Astrocyte of the hippocampus (primary cell): ENCODE data around the gene ZNF638.
A peak's percentile ranks its signal among the peaks of the same experiment; 100 is the strongest.

Experiments used
- DNase-seq: peaks from one replicate; pipeline ENCODE4 v3.0.0; 2011; ENCODE audit warnings: low read depth, low spot score

Gene ZNF638

DNA sequence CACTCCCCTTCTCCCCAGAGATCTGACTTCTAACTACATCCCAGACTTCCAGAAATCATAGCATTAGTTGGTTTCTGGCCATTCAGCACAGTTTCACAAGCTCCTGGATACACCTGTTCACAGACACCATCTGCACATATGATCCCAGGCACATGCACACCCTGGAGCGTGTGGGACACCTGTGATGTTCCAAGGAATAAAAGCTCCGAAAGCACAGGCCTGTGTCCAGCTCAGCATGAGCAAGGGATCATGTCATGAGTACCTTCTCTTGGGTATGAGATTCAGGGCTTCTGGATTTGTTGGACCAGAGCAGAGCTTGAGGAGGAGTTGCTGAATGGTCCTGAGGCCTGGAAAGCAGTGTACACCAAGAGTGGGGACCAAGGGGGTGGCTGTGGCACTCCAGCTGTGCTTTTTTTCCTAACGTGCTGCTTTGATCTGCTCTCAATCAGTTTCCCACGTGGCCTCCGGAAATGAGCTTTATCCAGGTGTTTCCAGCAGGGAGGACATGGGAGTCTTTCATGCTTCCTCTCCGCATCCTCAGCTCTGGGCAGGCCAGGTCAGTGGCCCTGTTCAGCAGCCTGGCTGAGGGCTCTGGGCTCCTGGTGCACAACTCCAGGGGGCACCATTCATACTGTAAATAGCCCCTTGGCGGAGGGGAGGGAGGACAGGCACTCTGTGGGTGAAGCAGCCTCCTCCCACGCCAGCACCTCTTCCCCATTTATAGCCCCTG lies 123.6 kb downstream of the ZNF638 start:
- no peak for DNase-seq

DNA sequence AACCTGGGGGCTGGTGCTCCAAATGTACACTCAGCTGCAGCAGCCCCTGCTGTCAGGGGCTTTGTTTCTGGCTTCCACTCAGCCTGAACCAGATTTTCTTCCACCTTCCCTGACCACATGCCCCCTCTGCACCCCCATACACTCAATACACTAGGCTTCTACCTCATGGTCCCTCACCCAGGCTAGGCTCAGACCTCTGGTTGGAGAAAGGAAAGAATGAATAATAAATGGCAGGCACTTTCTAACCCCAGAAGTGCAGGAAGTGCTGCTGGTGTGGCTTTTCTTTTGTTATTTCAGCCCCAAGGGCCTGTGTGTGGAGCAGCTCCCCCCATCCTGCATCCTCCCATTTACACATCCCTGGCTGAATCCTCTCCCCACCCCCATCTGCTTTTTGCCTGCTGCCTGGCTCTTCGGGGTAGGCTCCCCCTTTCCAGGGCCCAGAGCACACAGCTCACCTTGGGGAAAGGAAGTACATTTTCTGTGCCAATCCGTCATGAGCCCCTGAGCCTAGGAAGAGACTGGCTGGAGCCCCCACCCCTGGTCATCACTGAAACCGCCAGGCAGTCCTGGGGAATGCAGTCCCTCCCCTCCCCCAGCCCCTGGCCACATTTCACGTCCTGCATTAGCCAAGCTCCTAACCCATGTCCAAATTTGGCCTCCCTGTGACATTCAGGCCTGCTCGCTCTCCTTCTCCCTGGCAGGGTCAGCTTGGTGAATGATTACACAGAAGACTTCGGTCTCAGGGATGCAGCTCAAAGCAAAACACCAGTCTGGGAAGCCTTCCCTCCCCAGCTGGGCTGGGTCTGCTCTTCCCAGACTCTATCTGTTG lies 124.4 kb downstream of the ZNF638 start:
- DNase-seq: peak; percentile 49

DNA sequence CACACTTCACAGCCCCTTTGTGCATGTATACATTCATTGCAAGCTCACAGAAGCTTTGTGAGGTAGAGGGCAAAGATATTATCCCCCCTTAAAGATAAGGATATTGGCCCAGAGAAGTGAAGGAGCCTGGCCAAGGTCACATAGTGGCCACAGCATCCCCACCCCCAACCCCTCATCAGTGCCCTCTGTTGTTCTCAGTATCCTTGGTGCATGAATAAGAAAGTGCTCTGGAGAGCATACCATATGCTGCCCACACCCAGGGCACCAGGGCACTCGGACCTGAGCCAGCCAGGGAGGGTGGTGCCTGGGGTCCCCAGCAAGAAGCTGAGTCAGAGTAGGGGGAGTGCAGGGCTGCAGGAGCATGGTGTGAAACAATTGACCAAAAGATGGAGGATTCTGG lies 125.0 kb downstream of the ZNF638 start:
- peak; percentile 22 for DNase-seq

DNA sequence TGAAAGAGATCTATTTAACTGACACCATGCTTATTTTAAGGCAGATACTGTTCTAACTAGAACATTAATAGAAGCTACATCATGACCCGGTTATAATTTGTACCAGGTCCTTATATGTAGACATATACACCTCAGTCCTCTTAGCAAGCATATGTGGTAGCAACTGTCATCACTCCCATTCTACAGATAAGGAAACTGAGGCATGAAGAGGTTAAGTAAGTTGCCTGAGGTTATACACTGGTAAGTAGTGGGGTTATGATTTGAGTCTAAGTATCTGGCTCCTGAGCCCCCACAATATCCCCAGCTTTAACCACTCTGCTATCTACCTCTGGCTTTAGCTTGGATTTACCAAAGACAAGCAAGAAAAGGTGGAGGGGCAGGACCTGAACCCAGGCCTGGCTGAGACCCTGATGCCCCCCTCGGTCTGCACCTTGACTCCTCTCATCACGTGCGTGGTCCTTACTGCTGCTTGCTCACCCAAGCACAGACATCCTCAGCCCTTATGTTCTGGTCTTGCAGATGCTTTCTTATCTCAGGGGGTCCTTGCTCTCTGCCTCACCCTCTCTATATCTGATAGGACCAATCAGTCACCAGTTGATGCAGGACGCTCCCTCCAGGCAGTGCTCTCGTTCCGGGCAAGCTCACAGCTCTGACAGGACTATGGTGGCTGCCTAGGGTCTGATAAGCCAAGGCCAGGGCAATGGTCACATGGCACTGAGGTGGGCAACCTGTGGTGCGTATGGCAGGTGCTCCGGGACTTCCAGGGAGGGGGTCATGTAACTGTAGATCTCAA lies 125.7 kb downstream of the ZNF638 start:
- no peak for DNase-seq

DNA sequence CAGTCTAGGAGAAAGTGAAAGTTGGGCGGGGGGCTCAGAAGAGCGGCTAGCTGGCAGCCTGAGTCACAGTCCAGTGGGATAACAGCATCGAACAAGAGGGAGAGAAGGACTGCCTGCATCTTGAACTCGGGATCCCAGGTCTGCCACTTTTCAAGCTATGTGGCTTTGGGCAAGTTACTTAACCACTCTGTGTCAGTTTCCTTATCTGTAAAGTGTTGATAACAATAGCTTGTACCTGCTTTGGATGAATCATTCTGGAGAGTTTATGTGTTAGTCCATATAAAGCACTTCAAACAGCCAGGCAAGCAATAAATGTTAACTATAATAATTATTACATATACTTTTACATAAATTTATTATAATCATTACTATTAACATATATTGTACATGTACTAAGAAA lies 126.3 kb downstream of the ZNF638 start:
- peak; percentile 10 for DNase-seq

DNA sequence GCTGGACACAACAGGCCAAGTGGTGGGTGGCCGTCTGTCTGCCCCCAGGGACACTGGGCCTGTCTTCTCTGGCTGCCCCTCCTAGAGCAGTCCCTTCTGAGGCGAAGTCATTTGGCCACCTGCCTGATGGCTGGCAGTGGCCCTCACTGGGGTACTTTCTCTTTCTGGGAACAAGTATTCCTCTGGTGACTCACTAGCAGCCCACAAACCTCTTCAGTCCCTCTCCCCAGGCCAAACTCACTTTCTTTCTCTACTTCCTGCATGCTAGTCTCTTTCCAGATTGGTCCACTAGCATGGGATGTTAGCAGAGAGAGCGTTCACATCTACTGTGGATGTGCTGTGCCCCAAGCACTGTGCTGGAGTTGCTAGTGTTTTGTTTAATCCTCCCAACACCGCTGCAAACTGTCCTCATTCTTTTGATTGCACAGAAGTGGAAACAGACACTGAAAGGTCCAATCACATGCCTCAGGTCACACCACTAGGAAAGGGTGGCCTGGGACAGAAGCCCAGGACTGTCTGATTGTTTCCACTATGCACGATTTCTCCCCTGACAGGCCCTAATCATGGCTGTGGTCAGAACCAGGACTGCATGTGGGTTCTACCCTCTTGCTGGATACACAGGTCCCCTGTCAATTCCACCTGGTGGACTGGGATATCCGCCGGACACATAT lies 127.0 kb downstream of the ZNF638 start:
- peak; percentile 84 for DNase-seq

DNA sequence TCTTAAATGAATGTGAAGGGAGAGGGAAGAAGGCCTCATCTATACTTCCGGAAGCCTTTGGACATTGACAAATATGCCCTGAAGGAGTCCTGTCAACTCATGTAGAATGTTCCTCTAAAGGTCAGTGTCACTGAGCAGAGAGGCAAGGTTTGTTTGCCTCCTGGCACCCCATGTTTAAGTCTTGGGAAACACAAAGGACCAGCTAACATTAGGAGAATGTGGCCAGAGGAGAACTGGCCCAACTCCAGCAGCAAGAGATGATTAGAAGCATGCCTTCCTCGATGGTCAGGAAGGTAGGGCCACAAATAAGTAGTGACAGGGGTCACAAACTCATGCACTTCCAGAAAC lies 127.5 kb downstream of the ZNF638 start:
- DNase-seq: no peak

DNA sequence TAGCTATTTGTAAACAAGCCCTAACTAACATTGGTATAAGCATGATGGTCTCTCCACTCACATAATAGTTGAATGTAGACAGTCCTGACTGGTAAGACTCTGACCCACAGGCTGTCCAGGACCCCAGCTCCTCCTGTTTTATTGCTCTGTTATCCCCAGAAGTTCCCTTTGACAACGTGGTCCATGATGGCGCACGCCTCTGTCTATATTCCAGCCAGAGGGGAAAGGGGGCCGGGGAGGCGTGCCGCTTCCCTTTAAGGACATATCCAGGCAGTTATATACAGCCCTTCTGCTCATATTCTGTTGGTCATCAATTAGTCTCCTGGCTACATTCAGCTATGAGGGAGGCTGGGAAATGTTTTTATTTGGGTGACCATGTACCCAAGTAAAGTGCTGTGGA lies 128.5 kb downstream of the ZNF638 start:
- DNase-seq: no peak

DNA sequence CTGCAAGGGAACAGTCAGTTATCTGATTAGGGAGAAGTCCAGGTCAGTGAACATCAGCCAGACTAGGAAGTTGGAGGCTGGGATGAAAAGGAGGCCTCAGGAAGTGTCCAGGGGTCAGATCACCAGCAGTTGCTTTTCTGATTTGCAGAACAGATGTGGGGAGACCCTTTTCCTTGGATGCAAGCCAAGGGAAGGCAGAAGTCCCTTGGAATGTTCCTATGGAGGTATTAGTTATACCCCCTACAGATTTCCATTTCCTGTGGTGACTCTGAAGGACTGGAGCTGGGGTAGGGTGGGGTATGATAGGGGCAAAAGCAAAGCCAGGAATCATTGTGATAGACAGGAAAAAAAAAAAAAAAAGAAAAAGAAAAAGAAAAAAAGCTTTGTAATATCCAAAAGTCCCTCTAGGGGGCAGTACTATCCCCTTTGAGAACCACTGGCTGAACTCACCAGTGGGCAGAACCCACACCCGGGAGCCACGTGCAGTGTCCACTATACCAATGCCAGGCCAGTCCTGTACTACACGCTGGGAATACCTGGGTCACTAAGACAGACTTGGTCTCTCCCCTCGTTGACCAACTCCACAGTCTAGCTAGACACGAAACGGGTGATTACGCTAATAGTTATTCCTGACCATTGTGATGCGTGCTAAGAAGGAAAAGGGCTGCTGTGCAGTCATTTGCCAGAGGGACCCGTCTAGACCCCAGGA lies 129.2 kb downstream of the ZNF638 start:
- DNase-seq: no peak

DNA sequence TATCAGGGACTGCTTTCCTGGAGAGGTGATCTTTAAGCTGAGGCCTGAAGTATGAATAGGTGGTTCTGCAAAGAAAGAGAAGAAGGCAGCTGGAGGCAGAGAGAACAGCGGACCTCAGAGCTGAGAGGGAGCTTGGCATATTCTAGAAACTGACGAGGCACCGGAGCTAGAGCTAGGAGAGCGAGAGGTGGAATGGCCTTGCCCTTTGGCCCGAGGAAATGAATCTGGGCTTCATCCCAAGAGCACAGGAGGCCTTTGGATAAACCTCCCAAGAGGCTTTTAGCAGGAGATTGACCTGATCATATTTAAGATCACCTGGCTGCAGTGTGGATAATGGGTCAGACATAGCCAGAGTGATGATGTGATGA lies 129.7 kb downstream of the ZNF638 start:
- DNase-seq: no peak

DNA sequence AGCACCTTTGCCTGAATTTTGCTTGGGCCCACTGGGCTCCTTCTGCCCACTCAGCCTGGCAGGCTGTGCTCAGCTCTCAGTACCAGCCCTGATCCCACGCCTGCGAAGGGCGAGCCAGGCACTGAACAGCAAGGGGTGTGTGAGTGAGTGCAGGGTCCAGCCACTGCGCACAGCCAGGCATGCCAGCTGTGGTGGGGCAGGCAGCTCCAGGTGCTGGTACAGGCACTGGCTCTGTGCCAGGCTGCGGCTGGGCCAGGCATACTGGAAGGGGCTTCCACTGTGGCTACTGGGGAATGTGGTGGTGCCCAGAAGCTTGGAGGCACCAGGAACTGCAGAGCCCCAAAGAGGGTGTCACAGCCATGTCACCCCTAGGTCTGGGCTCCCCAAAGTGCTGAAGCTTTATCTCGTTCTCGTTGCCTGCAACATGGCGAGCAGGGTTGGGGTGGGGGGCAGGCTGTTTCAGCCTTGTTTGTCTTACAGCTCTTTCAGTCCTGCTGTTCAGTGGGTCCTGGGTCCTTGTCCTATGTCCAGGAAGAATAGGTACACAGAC lies 130.5 kb downstream of the ZNF638 start:
- no peak for DNase-seq

DNA sequence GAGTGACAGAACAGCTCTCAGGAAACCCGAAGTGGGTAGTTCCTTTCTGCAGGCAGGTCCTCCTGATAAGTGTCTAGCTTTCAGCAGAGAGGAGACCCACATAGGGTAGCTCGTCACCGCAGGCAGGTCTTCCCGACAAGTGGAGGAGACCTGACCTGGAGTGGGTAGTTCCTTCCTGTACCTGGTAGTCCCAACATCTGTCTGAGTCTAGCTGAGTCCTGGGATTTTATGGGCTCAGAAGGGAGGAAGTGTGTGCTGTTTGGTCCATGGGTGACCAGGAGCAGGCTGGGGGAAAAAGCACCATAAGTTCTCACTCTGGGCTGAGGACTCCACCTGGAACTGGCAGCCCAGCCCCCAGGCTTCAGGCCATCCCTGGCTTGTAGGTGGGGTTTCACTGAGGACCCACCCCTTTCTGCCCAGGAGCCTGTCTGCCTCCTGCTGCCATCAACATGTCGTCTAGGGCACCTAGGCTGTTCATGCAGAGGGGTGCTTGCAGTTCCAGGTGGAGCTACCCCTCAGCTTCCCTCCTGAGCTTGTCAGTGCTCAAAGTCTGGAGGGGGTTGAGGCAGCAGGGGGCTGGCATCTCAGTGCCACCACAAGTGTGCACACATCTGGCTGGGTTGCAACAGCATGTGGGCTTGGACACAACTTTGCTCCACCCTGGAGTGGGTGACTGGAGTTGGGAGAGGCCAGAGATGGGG lies 131.2 kb downstream of the ZNF638 start:
- no peak for DNase-seq

DNA sequence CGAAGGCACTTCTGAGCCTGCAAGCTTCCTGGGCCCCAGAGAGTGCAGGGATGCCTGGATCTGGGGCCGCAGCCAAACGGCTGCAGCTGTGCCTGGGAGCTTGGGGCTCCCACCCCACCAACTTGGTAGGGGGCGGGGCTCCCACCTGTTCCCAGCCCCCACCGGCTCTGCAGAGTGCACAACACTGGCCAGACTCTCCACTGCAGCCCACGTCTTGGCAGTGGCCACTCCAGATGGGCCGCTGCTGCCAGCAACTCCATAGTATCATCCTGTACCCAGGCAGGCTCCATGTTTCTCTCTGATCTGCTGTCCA lies 131.7 kb downstream of the ZNF638 start:
- DNase-seq: no peak

DNA sequence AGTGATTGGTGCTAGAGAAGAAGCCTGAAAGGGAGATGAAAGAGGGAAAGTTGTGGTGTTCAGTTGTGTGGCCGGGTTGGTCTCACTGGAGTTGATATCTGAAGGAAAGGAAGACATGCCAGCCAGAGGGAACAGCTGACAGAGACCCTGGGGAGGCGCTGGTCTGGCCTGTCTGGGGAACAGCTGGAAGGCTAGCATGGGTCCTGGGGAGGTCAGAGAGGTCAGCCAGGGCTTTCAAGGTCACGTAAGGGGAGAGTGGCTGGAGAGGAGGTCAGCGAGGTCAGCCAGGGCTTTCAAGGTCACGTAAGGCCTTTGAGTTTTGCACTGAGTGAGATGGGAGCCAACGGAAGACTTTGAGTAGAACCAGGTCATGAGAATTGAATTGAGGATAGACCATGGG lies 132.8 kb downstream of the ZNF638 start:
- DNase-seq: no peak

DNA sequence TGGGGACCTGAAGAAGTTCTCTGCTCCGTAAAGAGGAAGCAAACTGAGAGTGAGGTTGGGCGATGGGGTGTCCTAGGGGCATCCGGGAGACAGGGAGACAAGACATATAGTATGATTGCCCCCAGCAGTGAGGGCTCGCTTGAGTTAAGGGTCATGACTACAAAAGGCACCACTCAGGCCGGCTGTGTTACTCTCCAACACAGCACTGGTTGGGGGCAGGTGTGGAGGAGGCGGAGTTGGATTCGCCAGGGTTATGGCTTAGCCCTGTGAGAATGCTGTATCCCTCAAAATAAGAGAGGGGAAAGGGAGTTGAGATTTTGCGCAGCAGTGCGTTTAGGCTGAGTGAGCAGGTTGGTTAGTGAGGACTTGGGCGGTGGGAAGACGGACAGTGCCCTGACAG lies 133.8 kb downstream of the ZNF638 start:
- no peak for DNase-seq

DNA sequence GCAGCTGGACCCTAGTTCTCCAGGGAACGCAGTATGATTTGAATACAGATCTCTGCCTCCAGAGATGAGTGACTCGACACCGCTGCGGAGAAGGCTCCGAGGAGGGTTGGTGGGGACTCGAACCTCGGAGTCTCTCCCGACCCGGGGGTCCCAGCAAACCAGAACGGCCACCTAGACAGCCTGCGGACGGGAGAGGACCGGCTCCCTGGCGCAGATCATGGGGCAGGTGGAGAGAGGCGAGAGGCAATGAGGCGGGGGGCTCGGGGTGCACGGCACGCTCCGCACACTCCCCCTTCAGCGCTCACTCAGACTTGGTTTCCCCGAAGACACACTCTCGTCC lies 134.3 kb downstream of the ZNF638 start:
- DNase-seq: no peak

DNA sequence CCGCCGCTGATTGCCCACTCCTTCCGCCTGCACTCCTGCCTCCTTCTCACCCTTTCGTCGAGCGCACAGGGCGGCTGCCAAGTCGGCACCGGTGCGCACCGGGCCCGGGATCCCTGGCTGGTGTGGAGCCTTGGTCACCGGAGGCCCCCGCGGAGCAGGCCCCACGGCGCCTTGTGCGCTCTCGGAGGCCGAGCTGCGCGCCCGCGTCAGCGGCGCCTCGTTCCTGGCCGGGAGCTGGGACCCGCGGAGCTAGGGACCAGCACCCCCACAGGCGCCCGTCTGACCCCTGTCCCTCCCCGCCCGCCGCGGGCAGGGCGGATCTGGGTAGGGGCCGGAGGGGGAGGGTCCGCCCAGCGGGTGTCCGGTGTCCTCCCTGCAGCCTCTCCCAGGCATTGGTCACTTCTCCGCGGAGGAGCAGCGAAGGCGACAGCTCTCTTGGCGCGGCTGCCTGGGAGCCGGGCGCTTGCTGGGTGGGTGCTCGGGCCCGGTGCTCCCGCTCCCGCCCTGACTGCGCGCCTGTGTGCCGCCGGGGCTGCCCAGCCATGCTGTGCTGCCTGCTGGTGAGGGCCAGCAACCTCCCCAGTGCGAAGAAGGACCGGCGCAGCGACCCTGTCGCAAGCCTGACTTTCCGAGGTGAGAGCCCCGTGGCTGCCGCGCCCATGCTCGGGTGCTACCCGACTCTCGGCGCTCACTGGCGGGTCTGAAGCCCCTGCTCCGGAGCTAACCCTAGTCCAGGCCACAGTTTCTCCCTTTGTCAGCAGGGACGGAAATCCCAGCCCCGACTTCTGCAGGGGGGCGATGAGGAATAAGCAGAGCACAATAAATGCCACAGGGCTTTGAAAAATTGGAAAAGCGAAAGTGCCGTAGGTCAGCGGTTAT lies 135.0 kb downstream of the ZNF638 start:
- peak; percentile 67 for DNase-seq

DNA sequence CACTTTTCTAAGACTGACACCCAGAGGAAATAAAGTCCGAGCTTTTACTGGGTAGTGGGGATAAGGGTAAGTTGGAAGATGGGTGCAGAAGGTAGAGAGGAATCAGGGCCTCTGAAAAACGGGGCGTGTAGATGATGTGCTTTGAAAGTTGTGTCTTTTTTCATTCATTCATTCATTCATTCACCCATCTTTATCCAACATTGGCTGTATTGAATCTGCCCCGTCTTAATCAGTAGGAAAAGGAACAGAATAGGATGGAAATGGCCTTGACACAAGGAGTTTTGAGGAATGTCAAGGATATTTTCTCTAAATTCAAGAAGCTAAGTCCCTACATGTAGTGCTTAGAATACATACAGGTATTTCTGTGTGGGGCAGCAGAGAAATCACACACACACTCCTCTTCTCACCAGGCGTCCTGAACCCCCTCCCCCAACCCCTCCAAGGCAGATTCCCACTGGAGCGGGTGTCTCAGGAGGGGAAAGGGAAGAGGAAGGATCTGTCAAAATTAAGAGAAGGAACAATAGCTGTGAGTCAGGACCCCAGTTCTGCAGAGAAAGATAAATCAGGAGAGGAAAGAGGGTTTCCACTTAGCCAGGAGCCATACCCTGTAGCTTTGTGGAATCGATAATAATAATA lies 135.7 kb downstream of the ZNF638 start:
- DNase-seq: no peak

DNA sequence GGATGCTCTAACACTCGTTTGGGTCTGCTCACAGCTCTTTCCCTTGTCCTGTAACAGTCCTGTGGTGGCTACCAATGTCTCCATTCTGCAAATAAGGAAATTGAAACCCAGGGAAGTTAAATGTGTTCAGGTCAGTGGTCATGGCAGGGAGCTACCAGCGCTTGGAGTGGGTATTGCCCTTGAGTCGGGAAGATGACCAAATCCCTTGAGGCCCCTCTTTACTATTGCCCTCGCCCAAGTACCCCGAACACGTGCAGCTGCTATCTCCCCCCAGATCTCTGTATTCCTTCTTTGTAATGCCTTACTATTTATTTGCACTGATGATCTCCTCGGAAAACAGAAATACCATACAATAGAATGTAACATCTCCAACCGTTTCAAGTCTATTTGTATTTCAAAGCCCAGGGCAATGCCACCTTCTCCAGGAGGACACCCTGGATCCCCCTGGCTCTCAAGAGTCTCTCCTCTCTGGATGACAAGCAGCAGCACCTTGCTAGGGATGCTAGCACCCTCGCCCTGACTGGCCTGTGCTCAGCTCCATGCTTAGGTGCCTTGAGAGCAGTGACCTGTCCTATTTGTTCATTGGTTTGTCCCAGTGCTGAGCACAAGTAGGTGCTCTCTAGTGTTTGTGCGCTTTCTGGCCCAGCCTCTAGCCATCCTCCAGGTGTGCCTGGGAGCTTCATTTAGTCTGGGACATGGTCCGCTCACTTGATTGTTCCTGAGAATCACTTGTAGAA lies 136.9 kb downstream of the ZNF638 start:
- no peak for DNase-seq
